ENCODE results near the gene SUCO.

GRCh38 chr1:172515436-172515835, 17.5 kb upstream of the SUCO start:
- TF ChIP-seq POLR2AphosphoS5 (IDR thresholded peaks at IDR 0.05; ENCODE audit: borderline replicate concordance, low read depth, low read length) (no peak), FOXP2 (optimal IDR thresholded peaks at IDR 0.05; ENCODE audit: control extremely low read depth, extremely low read length, insufficient read depth) (no peak)

Measured in SK-N-MC (cell line).